ENCODE data around the gene TMEM170B. TPM values are rescaled to one million over a fixed set of nuclear protein-coding genes. Genes with fewer than 3 reads are reported as not detected.

Gene TMEM170B
- total RNA-seq, 4 donors from 2014 or later, result 0.57 to 2.7 (median 1.1) TPM

DNA sequence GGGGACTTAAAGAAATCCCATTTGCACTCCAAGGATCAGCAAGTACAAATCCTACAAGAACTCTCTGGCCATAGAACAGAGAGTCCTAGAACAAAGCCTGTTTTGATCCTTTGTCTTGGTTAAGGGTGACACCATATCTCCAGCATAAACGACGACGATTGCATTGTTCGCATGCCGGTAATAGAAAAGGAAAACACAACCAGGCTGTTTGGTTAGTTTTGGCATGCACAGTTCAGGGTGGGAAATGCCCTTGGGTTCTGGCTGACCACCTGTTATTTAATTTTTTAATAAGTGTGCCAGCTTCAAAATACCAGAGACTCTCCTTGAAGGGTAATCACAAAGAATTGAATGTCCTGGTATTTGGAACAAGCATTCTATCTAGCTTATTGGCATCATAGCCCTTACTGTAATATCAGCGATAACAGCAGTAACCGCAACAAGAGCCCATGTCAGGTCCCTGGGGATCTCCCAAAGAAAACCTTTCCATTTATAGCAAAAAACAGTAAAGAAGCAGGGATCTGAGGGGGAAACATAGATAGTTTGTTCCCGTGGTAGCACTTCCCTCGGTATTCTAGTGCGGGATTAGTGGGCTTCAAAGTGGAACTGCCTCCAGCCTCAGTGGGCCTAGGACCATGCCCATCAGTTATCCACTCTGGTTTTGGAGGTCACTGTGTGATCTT, 77.1 kb downstream of the TMEM170B start:
- Histone ChIP-seq H3K9me3 (no peaks in the 10 kb centered on the region), H3K4me1 (peaks cover 0 to 29% (median 11%) of the 10 kb centered on the region in 3 donors), H3K4me3 (no peak overlapping the region), H3K27me3 (no peaks in the 10 kb centered on the region), H3K27ac (peak overlapping the region in 3 of 4 donors; percentile 43 to 70 (median 47)), H3K36me3 (no peaks in the 10 kb centered on the region)
- no peak for DNase-seq
- TF ChIP-seq POLR2A (IDR thresholded peaks at IDR 0.05), result no peak
- no peak for TF ChIP-seq CTCF (IDR thresholded peaks at IDR 0.05)
- 74 to 78% methylated on average over 10 of the region's 10 CpGs for WGBS, 2 donors
- intact Hi-C loops (cut with DNase I), result no loop called here

- TF ChIP-seq POLR2A (IDR thresholded peaks at IDR 0.05) (no peak), CTCF (IDR thresholded peaks at IDR 0.05) (no peak)
- no peak for DNase-seq
- Histone ChIP-seq H3K4me3 (no peak overlapping the region), H3K36me3 (no peaks in the 10 kb centered on the region), H3K9me3 (no peaks in the 10 kb centered on the region), H3K27me3 (no peaks in the 10 kb centered on the region), H3K4me1 (peaks cover 0 to 24% (median 11%) of the 10 kb centered on the region in 3 donors), H3K27ac (peak overlapping the region in 3 of 4 donors; percentile 34 to 60 (median 47))
- WGBS, 2 donors, result 80 to 89% methylated on average over 1 to 4 of the region's 5 CpGs
- intact Hi-C loops (cut with DNase I), result no loop called here
Observed at GRCh38 chr6:11615214-11615602, 77.7 kb downstream of the TMEM170B start.

DNA sequence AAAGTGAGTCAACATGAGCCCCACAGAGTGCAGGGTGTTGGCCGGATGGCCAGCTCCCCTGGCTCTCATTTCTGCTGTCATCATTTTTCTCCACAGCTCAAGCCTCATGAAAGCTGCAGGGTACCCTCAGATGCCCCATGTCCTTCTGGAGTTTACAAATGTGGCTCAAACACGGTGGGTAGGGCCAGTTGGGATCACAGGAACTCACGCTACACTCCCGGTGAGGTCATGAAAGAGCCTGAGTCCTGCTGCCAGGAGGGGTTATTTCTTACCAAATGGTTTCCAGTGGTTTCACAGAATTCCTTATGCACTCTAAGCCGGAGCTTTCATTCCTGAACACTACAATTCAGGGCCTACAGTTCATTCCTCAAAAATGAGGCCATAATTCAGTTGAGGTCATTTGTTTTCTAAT, 78.7 kb downstream of the TMEM170B start:
- Histone ChIP-seq H3K36me3 (no peaks in the 10 kb centered on the region), H3K4me3 (no peak overlapping the region), H3K27ac (peak overlapping the region in 2 of 4 donors; percentile 29 to 45), H3K27me3 (no peaks in the 10 kb centered on the region), H3K4me1 (peaks cover 0 to 21% (median 11%) of the 10 kb centered on the region in 3 donors), H3K9me3 (no peaks in the 10 kb centered on the region)
- intact Hi-C loops (cut with DNase I), result no loop called here
- DNase-seq, result no peak
- WGBS, 2 donors, result 68 to 80% methylated on average over 4 of the region's 5 CpGs
- TF ChIP-seq POLR2A (IDR thresholded peaks at IDR 0.05) (no peak), CTCF (IDR thresholded peaks at IDR 0.05) (no peak)

DNA sequence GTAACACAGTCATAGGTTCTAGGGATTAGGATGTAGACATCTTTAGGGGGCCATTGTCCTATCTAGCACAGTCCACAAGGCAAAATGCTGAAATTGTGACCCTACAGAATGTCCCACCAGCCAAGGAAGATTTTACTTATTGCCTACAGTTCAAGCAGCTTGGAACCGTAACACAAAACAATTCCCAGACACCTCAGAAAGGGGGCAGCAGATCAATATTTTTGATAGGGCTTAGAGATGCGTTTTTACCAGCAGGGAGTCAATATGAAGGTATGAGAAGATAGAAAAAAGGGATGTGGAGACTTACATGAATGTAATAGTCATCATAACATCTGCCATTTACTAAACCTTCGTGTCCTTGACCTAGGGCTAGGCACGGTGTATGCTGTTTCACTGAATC, 81.0 kb downstream of the TMEM170B start:
- WGBS, 2 donors, result 59 to 70% methylated on average over 4 of the region's 4 CpGs
- H3K36me3 ChIP-seq, result no peaks in the 10 kb centered on the region
- intact Hi-C loops (cut with DNase I), result no loop called here
- TF ChIP-seq POLR2A (IDR thresholded peaks at IDR 0.05) (no peak), CTCF (IDR thresholded peaks at IDR 0.05) (peak in 2 of 6 experiments; percentile 8 to 41)
- no peaks in the 10 kb centered on the region for H3K9me3 ChIP-seq
- H3K4me3 ChIP-seq, result no peak overlapping the region
- no peak overlapping the region for H3K27ac ChIP-seq
- no peaks in the 10 kb centered on the region for H3K27me3 ChIP-seq
- peaks cover 0 to 20% (median 11%) of the 10 kb centered on the region in 3 donors for H3K4me1 ChIP-seq
- DNase-seq, result no peak

- H3K4me1 ChIP-seq, result peaks cover 0 to 3% (median 3%) of the 10 kb centered on the region in 3 donors
- 68% methylated on average over 4 to 5 of the region's 5 CpGs for WGBS, 2 donors
- no peaks in the 10 kb centered on the region for H3K36me3 ChIP-seq
- no peak overlapping the region for H3K4me3 ChIP-seq
- H3K27me3 ChIP-seq, result no peaks in the 10 kb centered on the region
- TF ChIP-seq POLR2A (IDR thresholded peaks at IDR 0.05) (no peak), CTCF (IDR thresholded peaks at IDR 0.05) (no peak)
- no peak for DNase-seq
- H3K27ac ChIP-seq, result no peak overlapping the region
- intact Hi-C loops (cut with DNase I), result no loop called here
- no peaks in the 10 kb centered on the region for H3K9me3 ChIP-seq
Observed at GRCh38 chr6:11621119-11621518, 83.6 kb downstream of the TMEM170B start.

All from esophagus squamous epithelium (tissue), 5 donors.